Measurements from ENCODE around the gene HS2ST1.
"Not testable (repeated sequence)": the region's sequence is repeated elsewhere in the genome, so short reads cannot be mapped to it uniquely, and the experiment has no call there.

HS2ST1 gene

GRCh38 chr1:87056974-87057373 is 142.5 kb downstream of the HS2ST1 start:
- FAIRE-seq = no peak
- DNase-seq (ENCODE audit: insufficient read length, low spot score) = no peak

- FAIRE-seq (no peak), DNase-seq (ENCODE audit: insufficient read length, low spot score) (no peak)
Measured at GRCh38 chr1:87058343-87058649, 143.9 kb downstream of the HS2ST1 start.

DNA sequence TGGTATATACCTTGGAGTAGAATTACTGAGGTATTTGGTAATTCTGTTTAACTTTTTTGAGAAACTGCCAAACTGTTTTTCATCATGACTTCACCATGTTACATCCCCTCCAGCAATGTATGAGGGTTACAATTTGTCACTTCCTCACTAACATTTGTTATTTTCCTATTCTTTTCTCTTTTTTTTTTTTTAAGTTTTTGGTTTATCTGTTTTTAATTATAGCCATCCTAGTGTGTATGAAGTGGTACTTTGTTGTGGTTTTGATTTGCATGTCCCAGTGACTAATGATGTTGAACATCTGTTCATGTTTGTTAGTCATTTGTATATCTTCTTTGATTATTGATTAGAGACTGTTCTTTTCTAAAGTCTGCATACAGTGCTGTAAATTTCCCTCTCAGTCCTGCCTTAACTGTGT is 147.3 kb downstream of the HS2ST1 start:
- FAIRE-seq (no peak), DNase-seq (ENCODE audit: insufficient read length, low spot score) (no peak)

DNA sequence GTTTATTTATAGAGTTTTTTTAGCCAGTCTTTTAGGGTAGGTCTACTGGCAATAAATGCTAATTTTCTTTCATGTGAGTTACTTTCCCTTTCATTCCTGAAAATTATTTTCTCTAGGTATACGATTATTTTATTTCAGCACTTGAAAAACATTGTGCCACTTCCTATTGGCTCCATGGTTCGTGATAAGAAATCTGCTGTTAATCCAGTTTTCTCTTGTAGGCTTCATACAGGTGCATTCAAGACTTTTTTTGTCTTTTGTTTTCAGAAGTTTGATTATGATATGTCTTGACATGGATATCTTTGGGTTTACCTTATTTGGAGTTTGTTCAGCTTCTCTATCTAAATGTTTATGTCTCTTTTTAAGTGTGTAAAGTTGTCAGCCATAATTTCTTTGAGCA is 148.3 kb downstream of the HS2ST1 start:
- FAIRE-seq (no peak), DNase-seq (ENCODE audit: insufficient read length, low spot score) (no peak)

GRCh38 chr1:87064309-87064708 is 149.9 kb downstream of the HS2ST1 start:
- FAIRE-seq = no peak

GRCh38 chr1:87064986-87065385 is 150.6 kb downstream of the HS2ST1 start:
- DNase-seq (ENCODE audit: insufficient read length, low spot score) (no peak), FAIRE-seq (no peak)

More at GRCh38 chr1:87064309-87064708, 149.9 kb downstream of the HS2ST1 start:
- no peak for DNase-seq (ENCODE audit: insufficient read length, low spot score)

DNA sequence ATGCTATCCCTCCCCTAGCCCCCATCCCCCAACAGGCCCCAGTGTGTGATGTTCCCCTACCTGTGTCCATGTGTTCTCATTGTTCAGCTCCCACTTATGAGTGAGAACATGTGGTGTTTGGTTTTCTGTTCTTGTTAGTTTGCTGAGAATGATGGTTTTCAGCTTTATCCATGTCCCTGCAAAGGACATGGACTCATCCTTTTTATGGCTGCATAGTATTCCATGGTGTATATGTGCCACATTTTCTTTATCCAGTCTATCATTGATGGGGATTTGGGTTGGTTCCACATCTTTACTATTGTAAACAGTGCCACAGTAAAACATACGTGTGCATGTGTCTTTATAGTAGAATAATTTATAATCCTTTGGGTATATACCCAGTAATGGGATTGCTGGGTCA is 152.3 kb downstream of the HS2ST1 start:
- not testable (repeated sequence) for DNase-seq (ENCODE audit: insufficient read length, low spot score); FAIRE-seq

- no peak for FAIRE-seq
Measured at GRCh38 chr1:87072411-87072810, 158.0 kb downstream of the HS2ST1 start.

GRCh38 chr1:87072904-87073303 is 158.5 kb downstream of the HS2ST1 start:
- FAIRE-seq = no peak
- no peak for DNase-seq (ENCODE audit: insufficient read length, low spot score)

More at GRCh38 chr1:87072411-87072810, 158.0 kb downstream of the HS2ST1 start:
- DNase-seq (ENCODE audit: insufficient read length, low spot score) = no peak

DNA sequence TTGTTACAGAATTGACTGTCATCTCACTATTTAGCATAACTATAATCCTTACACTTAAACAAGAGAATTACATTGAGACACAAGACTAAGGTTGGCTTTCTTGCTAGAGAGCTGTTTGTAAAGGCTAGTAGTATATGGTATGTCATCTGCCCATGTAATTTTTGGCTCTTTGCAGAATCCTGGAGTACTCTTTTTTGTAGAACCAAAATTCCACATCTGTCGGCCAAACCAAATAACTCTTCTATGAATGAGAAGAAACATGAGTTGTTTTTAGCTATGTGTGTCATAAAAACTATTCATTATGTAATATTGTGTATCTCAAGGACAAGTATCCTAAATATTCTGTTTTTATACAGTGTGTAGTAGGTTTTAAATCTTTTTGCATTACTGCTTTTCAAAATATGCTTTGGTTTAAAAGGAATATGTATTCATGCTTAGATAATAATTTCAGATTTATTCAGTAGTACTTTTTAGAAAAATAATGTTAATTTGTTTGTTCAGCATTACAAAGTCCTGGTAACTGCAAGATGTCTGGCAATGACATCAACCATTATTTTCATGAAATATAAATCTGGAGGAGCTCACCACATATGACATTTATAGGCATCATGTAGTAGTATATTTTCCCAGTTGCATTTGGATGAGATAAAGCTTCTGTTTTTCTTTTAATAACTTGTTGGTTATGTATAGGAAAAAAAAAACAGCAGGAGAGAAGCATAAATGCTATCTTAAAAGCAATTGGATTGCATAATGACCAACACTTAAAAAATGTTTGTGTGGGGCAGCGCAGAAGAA is 159.8 kb downstream of the HS2ST1 start:
- no peak for FAIRE-seq

GRCh38 chr1:87077959-87078639 is 163.7 kb downstream of the HS2ST1 start:
- FAIRE-seq (no peak), DNase-seq (ENCODE audit: insufficient read length, low spot score) (no peak)

More for the DNA sequence above, 159.8 kb downstream of the HS2ST1 start:
- DNase-seq (ENCODE audit: insufficient read length, low spot score) = no peak

DNA sequence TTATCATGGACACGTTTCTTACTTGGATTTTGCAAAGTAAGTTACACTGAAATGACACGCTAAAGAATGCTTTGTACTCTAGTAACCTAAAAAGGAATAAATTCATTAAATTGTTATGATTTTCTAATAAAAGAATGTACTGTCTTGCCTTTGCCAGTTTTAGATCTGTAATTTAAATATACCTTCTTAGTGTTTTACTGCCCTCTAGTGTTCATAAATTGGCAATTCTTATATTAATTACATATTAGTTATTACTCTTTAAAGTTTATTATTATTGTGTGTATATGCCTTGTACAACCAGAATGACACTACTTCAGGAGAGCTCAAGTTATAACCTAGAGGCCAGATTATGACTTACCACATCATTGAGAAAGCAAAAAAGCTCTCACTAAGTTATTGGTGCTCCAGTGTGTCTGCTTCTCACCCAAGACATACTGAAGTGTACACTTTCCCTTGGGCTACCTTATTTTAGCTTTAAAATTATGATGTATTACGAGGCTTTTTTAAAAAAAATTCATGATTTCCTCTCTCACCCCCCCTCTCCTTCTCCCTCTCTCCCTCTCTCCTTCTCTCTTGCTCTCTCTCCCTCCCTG is 169.9 kb downstream of the HS2ST1 start:
- DNase-seq (ENCODE audit: insufficient read length, low spot score) (no peak), FAIRE-seq (no peak)

DNA sequence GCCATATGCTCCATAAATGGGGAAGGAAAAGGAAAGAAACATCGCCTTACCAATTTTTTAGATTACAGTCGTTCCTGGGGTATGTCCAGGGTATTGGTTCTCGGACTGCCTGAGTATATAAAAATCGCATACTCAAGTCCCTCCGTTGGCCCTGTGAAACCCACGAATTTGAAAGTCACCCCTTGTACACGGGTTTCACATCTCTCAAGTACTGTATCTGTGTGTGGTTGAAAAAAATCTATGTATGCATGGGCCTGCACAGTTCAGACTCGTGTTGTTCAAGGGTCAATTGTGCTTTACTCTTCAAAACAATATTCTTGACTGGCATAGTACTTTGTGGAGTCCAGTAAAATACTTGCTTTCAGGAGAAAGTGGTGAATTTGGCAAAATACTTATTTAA is 171.7 kb downstream of the HS2ST1 start:
- FAIRE-seq (no peak), DNase-seq (ENCODE audit: insufficient read length, low spot score) (no peak)

DNA sequence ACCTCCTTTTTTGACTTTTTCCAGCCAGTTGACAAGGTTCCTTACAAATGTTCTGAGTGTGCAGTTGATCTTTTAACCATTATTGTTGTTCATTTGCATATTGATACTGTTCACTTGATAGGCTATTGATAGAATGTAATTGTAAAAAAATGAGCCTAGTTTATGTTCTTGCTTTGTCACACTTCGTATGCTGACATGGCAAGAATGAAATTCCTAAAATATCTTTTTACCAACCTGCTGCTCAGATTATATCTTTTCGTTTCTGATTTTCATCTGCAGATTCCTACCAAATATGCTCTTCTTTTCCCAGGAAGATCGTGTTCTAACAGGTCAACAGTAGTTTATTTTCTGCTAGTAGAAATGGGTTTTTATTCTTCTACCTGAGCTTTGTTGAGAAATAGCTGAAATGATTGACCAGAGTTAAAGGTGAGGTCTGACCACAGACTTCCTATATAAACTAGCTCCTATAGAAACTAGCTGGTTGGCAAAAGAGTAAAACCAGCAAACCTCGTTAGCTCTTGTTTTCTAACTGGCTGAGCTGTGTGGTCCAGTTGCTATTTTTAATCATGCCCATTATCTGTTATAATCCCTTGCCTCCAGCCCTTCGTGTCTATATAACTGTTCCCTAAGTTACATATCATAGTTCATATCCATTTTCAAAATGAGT is 174.8 kb downstream of the HS2ST1 start:
- FAIRE-seq = no peak
- no peak for DNase-seq (ENCODE audit: insufficient read length, low spot score)

GRCh38 chr1:87089823-87090222 is 175.4 kb downstream of the HS2ST1 start:
- no peak for FAIRE-seq

GRCh38 chr1:87091425-87091824 is 177.0 kb downstream of the HS2ST1 start:
- DNase-seq (ENCODE audit: insufficient read length, low spot score) = no peak

More at GRCh38 chr1:87089823-87090222, 175.4 kb downstream of the HS2ST1 start:
- no peak for DNase-seq (ENCODE audit: insufficient read length, low spot score)

DNA sequence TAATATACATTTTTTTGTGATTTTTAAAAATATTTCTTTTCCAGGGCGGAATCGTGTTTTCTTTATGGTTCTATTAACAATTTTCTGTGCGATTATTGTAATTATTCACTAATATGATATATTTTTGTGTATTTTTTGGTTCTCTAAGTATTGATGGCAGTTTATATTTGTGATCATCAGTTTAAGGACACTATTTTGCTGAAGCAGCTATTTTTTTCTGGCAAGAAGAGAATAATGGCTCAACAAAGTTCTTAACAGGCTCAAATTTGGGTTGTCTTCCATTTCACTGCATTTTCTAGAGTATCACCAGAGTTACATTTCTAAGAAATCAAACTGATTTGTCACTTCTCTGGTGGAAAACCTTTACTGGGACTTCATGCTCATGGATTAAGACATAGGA is 178.4 kb downstream of the HS2ST1 start:
- no peak for FAIRE-seq

More at GRCh38 chr1:87091425-87091824, 177.0 kb downstream of the HS2ST1 start:
- FAIRE-seq = no peak

GRCh38 chr1:87093286-87093685 is 178.9 kb downstream of the HS2ST1 start:
- no peak for DNase-seq (ENCODE audit: insufficient read length, low spot score)
- FAIRE-seq = no peak

More for the DNA sequence above, 178.4 kb downstream of the HS2ST1 start:
- DNase-seq (ENCODE audit: insufficient read length, low spot score) = no peak

- DNase-seq (ENCODE audit: insufficient read length, low spot score) = no peak
- FAIRE-seq = no peak
Measured at GRCh38 chr1:87094238-87094637, 179.8 kb downstream of the HS2ST1 start.

GRCh38 chr1:87100271-87100670 is 185.8 kb downstream of the HS2ST1 start:
- FAIRE-seq = no peak
- no peak for DNase-seq (ENCODE audit: insufficient read length, low spot score)

DNA sequence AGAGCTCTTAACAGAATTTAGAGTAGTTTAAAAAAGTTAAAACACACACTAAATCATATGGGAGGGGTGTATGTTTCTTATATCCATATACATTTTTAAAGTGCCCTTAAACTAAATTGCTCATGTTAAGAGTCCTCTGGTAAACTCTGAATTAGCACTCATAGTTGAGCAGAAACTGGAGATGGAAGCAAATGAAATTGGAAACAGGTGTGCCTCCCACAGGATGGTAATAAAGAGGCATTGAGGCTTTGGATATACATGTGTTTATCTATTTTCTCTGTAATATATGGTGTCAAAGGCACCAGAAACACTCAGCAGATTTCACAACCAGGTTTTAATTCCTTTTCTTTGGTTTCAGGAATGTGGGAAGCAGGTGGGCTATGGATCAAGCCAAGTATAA is 188.6 kb downstream of the HS2ST1 start:
- DNase-seq (ENCODE audit: insufficient read length, low spot score) (no peak), FAIRE-seq (no peak)

All from HTR-8/SVneo (cell line).